Measurements from ENCODE around the gene CIZ1.

CIZ1 gene

DNA sequence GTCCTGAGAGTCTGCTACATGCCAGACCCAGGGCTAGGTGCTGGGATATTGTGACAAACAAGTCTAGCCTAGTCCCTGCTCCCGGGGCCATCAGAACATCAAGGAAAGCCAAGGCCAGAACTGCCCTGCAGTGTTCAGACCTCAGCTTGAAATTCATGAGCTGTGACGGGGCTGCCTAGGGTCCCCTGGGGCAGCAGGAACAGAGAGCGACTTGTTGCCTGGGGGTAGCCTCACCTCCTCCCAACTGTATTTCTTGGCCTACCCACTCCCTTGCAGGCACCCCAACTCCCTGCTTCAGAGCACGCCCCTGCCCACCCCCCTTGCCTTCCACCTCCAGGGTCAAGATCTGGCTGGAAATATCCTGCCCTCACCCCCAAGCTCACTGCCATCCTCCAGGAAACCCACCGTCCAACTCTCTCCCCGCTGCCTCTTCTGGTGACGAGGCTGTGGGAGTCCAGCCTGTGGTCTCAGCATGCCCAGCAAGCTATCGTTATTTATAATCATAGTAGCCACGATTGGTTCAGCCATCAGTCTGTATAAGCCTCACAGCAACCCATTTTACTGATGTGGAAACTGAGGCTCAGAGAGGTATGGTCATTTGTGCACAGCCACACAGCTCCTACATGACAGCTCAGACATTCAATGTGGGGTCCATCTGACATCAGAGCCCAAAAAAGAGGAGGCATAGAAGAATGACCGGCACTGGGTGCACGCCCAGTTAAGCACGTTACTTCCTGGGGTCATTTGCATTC is 22.6 kb upstream of the CIZ1 start:
- no peak for DNase-seq (ENCODE audit: low read depth)

- no peak for DNase-seq (ENCODE audit: low read depth)
Observed at GRCh38 chr9:128211981-128212281, 20.6 kb upstream of the CIZ1 start.

- no peak for DNase-seq (ENCODE audit: low read depth)
Observed at GRCh38 chr9:128211186-128211980, 20.0 kb upstream of the CIZ1 start.

DNA sequence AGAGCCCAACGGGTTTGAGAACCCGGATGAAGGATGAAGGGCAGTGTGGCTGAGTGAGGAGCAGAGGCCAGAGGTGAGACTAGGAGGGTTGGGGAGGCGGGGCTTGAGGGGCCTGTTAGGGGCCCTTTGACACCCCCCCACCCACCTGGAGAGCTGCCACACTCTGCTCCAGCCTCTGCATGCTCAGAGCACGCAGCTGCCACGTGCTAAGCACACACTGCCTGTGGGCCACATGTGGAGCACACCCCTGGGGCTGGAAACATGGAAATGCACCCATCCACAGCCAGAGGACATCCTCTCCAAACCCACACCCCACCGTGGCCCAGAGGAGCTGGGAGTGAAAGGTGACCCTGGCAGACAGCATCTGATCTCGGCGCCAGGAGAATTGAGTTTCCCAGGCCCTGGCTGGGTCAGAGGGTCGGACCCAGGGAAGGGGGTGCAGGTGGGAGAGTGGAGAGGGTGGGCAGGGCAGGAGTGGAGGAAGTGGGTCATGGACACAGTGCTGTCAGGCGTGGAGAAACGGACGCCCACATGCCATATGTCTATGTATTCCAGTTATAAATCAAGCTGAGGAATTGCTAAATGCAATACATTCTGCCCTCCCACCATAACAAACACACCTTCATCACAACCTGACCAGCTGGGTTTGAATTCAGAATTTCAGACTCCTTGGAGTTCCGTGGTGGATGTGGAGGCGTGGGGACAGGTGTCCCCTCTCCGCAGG is 17.7 kb upstream of the CIZ1 start:
- no peak for DNase-seq (ENCODE audit: low read depth)

DNA sequence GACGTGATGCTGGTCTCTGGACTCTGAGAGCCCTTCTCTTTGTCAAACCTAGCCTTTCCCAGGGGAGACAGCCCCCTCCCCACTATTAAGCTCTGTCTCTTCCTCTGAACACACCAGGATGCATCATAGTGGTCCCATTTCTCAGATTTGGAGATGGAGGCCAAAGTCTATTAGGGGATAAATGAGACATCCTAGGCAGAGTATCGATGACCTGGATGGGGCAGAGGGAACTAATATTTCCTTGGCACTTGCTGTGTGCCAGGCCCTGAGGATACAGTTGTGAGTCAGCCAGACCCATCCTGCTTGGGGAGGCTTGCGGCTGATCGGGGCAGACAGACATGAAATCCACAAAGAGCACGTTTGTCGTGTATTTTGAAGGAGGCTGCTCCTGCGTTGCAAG is 17.0 kb upstream of the CIZ1 start:
- no peak for DNase-seq (ENCODE audit: low read depth)

- no peak for DNase-seq (ENCODE audit: low read depth)
Observed at GRCh38 chr9:128206916-128207910, 15.8 kb upstream of the CIZ1 start.

DNA sequence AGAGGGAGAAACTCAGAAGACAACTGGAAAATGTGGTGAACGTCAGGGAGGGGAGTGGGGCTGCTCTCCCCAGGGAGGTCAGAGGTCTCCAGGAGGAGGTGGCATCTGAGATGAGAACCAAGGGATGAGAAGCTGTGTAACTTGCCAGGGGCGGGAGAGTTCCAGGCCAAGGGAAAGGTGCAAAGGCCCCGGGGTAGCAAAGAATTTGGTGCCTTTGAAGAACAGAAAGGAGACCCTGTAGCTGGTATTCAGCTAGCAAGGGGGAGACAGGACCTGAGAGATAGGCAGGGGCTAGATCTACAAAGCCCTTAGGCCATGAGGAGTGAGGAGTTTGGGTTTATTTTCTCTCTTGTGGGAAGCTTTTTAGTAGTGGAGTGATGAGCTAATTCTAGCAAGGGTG is 15.1 kb upstream of the CIZ1 start:
- no peak for DNase-seq (ENCODE audit: low read depth)

- no peak for DNase-seq (ENCODE audit: low read depth)
Observed at GRCh38 chr9:128205296-128205944, 14.0 kb upstream of the CIZ1 start.

GRCh38 chr9:128204858-128205257 is 13.5 kb upstream of the CIZ1 start:
- DNase-seq (ENCODE audit: low read depth), result no peak

DNA sequence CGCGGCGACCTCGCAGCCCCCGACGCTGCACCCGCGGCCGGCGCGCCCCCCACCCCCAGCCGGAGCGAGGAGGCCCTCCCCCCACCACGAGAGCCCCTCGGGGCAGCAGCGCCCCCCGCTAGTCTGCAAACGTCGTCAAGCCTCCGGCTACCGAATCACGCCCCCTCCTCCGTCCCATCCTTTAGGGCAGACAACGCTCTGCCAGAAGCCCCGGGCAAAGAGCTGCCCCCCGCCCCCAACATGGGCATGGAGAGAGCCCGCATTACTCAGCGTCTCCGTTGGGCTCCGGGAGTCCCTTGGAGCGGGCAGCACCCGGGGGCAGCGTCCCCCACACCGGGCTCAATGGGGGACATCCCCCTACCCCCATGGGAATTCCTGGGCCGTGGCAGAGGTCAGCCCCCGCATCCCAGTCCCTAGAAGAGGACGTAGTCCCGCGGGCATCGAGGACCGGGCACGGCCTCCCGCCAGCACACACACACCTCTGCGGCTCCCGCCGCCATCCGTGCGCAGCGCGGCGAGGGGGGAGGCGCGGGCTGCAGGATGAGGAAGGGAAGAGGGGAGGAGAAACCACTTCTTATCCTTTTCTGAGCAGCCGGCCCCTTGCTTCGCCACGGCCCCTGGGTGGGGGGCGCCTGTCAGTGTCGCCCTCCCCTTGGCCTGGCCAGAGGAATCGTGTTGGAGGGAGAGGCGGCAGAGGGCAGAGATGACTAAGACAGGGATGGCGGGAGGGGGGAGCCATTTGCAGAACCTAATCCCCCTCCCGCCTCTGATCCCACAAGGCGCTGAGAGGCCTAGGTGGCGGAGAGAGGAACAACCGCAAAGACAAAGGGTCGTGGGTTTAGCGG is 12.6 kb upstream of the CIZ1 start:
- DNase-seq (ENCODE audit: low read depth), result no peak

DNA sequence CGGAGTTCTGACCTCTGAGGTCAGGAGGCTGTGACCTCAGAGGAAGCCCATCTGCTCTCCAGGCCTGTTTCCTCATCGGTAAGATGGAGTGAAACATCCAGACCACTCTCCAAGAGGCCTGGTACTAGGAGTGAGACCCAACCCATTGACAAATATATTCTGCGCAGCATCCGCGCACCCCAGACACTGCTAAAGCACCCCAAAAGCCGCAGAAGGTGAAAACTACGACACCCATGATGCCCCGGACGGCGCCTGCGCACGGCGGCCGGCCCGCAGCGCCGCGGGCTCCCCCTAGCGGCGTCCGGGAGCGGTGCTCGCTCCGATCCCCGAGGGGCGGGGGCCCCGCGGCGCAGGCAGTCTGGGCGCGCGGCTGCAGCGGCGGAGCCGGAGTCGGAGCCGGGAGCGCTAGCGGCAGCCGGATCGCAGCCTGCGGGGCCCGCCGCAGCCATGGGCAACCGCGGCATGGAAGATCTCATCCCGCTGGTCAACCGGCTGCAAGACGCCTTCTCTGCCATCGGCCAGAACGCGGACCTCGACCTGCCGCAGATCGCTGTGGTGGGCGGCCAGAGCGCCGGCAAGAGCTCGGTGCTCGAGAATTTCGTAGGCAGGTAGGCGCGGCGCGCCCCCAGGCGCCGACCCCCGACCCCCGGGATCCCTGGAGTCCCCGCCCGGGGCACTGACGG is 11.8 kb upstream of the CIZ1 start, which contains the start of gene DNM1:
TSS of gene DNM1 (plus strand) at position 356 of the 683 bp plus-strand sequence. CDS start at position 448, 92 bp downstream.
- DNase-seq (ENCODE audit: low read depth), result peak; percentile 60

- DNase-seq (ENCODE audit: low read depth), result no peak
Observed at GRCh38 chr9:128202648-128203023, 11.3 kb upstream of the CIZ1 start.

- no peak for DNase-seq (ENCODE audit: low read depth)
Observed at GRCh38 chr9:128201441-128202369, 10.3 kb upstream of the CIZ1 start.

- DNase-seq (ENCODE audit: low read depth), result no peak
Observed at GRCh38 chr9:128193469-128194096, 2.2 kb upstream of the CIZ1 start.

- no peak for DNase-seq (ENCODE audit: low read depth)
Observed at GRCh38 chr9:128192601-128193371, 1.4 kb upstream of the CIZ1 start.

GRCh38 chr9:128190516-128191405 is 611 bp downstream of the CIZ1 start:
- no peak for DNase-seq (ENCODE audit: low read depth)

Measured in stimulated activated CD8-positive, alpha-beta memory T cell treated with anti-CD3 and anti-CD28 coated beads, Interleukin-15, amount 100 ng/mL, for 24 hours (primary cell).